ENCODE measurements around the gene CELSR2.

The CELSR2 gene

DNA sequence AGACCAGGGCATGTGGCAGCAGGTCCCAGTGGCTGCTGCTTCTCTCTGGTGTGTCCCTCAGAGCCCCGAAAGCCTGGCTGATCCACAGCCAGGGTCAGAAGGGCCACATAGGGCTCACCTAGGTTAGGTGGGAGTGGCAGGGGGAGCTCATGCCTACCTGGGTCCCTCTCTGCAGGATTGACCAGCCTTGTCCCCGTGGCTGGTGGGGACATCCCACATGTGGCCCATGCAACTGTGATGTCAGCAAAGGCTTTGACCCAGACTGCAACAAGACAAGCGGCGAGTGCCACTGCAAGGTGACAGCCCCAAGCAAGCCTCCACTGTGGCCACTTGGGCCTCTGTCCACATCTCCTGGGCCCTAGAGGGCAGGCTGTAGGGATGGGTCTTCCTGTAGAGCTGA, 15.7 kb downstream of the CELSR2 start:
- no peak for DNase-seq (ENCODE audit: low read depth in 2 of 2)

DNA sequence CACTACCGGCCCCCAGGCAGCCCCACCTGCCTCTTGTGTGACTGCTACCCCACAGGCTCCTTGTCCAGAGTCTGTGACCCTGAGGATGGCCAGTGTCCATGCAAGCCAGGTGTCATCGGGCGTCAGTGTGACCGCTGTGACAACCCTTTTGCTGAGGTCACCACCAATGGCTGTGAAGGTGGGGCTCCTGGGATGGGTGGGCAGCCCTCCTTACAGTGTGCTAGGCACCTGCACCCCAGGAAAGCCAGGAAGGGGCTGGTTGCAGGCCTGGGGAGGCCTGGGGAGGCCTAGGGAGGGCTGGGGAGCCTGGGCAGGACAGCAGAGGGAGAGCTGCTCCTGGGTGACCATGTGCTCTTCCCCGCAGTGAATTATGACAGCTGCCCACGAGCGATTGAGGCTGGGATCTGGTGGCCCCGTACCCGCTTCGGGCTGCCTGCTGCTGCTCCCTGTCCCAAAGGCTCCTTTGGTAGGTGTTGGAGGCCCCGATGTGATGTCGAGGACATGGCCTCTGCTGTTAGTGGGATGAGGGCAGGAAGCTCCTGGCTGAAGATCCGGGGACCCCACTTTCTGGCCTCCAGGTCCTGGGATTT, 16.5 kb downstream of the CELSR2 start:
- DNase-seq (ENCODE audit: low read depth in 2 of 2): no peak

DNA sequence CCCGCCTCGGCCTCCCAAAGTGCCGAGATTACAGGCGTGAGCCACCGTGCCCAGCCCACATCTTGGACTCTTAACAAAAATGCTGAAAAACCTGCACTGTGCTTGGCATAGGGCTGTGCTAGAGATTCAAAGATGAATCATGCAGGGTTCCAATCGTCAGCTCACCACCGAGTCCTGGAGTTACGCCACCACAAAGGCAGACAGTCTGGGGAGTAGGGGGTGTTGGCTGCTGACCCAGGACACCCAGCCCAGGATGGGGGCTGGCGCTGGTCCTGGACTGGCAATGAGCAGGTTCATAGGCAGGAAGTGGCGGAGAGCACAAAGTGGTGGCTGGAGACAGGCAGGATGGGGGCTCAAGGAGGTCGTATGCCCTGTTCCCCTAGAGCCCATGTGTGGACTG, 17.6 kb downstream of the CELSR2 start:
- no peak for DNase-seq (ENCODE audit: low read depth in 2 of 2)

DNA sequence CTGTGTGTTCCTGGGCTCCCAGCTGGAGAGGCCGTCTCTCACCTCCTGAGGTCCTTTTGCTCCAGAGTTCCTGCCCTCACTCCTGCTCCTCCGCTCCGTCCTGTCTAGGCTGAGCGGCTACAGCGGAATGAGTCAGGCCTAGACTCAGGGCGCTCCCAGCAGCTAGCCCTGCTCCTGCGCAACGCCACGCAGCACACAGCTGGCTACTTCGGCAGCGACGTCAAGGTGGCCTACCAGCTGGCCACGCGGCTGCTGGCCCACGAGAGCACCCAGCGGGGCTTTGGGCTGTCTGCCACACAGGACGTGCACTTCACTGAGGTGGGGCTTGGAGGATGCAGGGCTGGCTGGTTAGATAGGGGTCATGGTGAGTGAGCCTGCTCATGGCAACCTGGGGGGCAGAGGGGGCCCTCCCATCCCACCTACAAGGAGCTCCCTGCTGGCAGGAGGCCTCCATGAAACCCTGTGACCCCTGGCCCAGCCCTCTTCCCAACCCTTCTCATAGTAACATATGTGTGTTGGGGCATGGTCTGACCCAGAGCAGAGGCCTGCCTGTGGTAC, 18.5 kb downstream of the CELSR2 start:
- no peak for DNase-seq (ENCODE audit: low read depth in 2 of 2)

DNA sequence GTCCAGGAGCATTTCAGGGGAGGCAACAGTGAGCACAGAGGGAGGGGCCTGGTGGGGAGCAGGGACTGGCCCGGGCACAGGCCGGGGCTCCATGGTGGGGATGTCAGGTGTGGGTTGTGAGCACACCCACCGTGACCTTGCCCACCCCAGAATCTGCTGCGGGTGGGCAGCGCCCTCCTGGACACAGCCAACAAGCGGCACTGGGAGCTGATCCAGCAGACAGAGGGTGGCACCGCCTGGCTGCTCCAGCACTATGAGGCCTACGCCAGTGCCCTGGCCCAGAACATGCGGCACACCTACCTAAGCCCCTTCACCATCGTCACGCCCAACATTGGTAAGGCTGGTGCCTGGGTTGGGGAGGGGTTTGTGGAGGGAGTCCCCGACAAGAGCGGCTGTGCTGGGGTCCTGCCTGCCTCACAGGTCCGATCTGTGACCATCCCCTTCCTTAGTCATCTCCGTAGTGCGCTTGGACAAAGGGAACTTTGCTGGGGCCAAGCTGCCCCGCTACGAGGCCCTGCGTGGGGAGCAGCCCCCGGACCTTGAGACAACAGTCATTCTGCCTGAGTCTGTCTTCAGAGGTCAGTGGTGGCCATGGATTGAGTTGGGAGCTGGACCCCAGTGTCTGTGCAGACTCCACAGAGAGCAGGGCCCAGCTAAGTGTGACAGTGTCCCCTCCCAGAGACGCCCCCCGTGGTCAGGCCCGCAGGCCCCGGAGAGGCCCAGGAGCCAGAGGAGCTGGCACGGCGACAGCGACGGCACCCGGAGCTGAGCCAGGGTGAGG, 19.3 kb downstream of the CELSR2 start:
- no peak for DNase-seq (ENCODE audit: low read depth in 2 of 2)

DNA sequence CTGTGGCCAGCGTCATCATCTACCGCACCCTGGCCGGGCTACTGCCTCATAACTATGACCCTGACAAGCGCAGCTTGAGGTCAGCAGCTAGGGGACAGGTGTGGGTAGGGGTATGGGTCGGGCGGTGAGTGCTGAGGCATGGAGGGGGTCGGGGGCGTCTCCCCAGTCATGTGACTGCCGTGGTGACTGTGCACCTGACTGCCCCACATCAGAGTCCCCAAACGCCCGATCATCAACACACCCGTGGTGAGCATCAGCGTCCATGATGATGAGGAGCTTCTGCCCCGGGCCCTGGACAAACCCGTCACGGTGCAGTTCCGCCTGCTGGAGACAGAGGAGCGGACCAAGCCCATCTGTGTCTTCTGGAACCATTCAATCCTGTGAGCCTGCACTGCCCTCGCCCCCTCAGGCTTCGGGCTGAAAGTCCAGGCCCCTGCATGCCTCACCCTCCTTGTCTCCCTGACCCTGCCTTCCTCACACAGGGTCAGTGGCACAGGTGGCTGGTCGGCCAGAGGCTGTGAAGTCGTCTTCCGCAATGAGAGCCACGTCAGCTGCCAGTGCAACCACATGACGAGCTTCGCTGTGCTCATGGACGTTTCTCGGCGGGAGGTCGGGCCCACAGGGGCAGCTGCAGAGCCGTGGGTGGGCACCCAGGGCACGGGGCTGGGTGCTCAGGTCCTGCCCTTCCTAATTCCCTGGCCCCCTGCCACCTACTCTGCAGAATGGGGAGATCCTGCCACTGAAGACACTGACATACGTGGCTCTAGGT, 20.1 kb downstream of the CELSR2 start:
- DNase-seq (ENCODE audit: low read depth in 2 of 2): no peak

DNA sequence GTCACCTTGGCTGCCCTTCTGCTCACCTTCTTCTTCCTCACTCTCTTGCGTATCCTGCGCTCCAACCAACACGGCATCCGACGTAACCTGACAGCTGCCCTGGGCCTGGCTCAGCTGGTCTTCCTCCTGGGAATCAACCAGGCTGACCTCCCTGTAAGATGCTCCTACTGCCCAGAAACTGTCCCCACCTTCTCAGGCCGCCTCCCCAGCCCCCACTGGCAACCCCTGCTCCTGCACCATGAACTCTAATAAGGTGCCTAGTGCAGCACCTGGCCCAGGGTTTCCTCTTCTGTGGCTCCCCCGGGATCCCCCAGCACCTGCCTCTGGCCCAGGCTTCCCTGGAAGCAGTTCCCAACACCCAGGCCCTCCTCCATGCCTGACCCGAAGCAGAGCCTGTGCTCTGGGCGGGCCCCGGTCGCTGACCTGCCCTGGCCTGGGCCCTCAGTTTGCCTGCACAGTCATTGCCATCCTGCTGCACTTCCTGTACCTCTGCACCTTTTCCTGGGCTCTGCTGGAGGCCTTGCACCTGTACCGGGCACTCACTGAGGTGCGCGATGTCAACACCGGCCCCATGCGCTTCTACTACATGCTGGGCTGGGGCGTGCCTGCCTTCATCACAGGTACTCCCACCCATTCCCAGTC, 20.8 kb downstream of the CELSR2 start:
- DNase-seq (ENCODE audit: low read depth in 2 of 2): no peak

DNA sequence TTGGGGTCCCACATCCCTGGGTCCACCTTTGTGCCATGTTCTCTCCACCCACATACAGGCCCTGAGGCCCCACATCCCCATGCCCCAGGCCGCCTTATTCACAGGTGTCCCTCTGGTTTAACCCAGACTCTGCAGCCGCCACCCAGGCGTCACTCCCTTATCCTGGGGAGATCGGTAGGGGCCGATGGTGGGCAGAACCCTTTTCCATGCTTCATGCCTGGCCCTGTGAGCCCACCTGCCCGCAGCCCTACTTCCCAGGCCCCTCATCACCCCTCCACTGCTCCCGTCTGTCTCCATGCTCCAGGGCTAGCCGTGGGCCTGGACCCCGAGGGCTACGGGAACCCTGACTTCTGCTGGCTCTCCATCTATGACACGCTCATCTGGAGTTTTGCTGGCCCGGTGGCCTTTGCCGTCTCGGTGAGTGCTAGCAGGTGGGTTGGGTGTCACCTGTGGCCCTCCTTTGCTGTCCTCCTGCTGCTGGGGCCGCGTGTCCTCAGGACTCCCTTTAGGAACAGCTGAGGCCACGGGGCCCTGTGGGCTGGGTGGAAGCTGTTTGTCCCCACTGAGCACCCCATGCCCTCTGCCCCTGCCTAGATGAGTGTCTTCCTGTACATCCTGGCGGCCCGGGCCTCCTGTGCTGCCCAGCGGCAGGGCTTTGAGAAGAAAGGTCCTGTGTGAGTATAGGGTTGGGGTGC, 21.4 kb downstream of the CELSR2 start:
- no peak for DNase-seq (ENCODE audit: low read depth in 2 of 2)

DNA sequence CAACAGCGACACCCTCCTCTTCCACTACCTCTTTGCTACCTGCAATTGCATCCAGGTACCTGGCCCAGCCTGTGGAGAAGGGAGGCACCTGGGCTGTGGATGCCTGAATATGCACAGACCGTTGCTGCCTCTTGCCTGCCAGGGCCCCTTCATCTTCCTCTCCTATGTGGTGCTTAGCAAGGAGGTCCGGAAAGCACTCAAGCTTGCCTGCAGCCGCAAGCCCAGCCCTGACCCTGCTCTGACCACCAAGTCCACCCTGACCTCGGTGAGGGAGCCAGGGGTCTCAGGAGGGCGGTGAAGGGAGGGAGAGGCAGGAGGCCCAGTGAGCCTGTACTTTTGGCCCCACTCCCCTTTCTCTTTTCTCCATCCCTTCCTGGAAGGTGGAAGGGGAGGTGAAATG, 22.1 kb downstream of the CELSR2 start:
- no peak for DNase-seq (ENCODE audit: low read depth in 2 of 2)

DNA sequence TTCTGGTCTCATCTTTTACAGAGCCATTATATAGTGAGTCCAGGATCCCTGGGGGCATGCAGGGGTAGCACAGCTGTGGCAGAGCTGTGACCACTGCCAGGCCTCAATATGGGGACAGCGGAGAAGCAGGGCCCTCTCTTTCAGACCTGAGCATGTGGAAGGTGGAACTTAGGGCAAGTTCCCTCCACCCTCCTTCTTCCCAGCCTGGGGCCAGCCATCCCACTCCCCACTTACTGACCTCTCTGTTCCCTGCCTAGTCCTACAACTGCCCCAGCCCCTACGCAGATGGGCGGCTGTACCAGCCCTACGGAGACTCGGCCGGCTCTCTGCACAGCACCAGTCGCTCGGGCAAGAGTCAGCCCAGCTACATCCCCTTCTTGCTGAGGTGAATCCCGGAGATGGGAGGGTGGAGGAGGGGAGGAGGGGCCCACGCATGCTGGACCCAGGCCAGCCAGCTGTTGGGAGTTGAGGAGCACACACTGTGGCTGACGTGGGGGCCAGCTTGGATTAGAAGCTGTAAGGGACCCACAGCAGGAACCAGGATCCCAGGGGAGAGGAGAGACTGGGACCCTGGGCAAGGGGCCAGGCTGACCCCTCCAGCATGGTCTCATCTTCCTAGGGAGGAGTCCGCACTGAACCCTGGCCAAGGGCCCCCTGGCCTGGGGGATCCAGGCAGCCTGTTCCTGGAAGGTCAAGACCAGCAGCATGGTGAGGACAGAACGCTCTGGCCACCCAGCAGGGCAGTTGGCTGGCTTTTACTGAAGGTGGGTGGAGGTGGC, 22.9 kb downstream of the CELSR2 start:
- DNase-seq (ENCODE audit: low read depth in 2 of 2): no peak

DNA sequence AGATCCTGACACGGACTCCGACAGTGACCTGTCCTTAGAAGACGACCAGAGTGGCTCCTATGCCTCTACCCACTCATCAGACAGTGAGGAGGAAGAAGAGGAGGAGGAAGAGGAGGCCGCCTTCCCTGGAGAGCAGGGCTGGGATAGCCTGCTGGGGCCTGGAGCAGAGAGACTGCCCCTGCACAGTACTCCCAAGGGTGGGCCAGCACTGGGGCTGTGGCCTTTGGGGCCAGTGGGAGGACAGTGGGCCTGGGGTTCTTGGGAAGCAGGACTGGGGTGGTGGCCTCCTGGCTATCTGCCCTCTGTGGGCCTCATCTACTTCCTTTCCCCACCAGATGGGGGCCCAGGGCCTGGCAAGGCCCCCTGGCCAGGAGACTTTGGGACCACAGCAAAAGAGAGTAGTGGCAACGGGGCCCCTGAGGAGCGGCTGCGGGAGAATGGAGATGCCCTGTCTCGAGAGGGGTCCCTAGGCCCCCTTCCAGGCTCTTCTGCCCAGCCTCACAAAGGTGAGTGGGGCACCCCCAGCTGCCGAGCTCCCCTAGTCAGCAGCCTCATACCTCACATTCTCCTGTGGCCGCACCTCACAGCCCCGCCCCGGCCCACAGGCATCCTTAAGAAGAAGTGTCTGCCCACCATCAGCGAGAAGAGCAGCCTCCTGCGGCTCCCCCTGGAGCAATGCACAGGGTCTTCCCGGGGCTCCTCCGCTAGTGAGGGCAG, 23.6 kb downstream of the CELSR2 start:
- no peak for DNase-seq (ENCODE audit: low read depth in 2 of 2)

DNA sequence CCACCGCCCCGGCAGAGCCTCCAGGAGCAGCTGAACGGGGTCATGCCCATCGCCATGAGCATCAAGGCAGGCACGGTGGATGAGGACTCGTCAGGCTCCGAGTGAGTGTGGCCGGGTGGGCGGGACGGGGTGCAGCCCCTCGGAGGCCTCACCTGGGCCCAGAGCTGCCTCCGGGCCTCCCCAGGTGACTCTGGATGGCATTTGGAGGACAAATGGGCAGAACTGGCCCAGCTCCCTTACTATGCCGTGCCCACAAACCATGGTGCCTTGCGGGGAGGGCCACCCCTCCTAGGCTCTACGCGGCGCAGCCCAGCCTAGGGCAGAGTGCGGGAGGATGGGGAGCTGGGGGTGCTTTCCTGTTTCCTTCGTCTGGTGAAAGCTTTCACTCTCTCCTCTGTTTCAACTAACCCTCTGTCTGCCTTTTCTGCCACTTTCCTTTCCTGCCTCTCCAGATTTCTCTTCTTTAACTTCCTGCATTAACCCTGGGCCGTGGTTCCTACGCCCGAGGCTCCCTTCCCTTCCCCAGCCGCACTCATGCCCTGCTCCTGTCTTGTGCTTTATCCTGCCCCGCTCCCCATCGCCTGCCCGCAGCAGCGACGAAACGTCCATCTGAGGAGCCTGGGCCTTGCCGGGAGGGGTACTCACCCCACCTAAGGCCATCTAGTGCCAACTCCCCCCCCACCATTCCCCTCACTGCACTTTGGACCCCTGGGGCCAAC, 24.4 kb downstream of the CELSR2 start:
- no peak for DNase-seq (ENCODE audit: low read depth in 2 of 2)

DNA sequence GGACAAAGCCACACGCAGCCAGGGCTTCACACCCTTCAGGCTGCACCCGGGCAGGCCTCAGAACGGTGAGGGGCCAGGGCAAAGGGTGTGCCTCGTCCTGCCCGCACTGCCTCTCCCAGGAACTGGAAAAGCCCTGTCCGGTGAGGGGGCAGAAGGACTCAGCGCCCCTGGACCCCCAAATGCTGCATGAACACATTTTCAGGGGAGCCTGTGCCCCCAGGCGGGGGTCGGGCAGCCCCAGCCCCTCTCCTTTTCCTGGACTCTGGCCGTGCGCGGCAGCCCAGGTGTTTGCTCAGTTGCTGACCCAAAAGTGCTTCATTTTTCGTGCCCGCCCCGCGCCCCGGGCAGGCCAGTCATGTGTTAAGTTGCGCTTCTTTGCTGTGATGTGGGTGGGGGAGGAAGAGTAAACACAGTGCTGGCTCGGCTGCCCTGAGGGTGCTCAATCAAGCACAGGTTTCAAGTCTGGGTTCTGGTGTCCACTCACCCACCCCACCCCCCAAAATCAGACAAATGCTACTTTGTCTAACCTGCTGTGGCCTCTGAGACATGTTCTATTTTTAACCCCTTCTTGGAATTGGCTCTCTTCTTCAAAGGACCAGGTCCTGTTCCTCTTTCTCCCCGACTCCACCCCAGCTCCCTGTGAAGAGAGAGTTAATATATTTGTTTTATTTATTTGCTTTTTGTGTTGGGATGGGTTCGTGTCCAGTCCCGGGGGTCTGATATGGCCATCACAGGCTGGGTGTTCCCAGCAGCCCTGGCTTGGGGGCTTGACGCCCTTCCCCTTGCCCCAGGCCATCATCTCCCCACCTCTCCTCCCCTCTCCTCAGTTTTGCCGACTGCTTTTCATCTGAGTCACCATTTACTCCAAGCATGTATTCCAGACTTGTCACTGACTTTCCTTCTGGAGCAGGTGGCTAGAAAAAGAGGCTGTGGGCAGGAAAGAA, 25.5 kb downstream of the CELSR2 start:
- no peak for DNase-seq (ENCODE audit: low read depth in 2 of 2)

DNA sequence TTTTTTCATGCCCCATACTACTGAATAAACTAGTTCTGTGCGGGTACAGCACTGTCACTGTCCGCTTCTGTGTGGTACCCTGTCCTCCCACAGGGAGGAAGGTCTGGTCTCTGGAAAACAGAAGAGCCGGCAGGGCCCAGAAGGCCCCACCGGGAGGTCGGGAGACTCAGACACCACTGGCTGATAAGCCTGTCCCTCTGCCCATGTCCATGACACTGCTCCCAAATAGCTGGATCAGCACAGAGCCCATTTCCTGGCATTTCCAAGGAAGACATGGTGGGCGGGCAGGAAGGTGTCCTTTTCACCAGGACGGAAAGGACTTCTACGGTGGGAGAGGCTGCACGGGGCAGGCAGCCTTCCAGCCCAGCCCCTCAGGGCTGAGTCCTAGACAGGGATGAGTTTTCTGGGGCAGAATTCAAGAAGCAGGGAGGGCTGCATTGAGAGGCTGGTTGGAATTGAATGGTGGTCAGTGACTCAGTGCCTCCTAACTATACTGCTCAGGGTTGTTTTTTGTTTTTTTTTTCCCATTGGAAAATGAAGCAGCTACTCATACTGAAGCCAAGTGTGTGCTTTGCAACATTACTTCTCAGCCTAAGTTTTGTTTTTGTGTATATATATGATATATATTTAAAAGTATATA, 26.5 kb downstream of the CELSR2 start:
- no peak for DNase-seq (ENCODE audit: low read depth in 2 of 2)

DNA sequence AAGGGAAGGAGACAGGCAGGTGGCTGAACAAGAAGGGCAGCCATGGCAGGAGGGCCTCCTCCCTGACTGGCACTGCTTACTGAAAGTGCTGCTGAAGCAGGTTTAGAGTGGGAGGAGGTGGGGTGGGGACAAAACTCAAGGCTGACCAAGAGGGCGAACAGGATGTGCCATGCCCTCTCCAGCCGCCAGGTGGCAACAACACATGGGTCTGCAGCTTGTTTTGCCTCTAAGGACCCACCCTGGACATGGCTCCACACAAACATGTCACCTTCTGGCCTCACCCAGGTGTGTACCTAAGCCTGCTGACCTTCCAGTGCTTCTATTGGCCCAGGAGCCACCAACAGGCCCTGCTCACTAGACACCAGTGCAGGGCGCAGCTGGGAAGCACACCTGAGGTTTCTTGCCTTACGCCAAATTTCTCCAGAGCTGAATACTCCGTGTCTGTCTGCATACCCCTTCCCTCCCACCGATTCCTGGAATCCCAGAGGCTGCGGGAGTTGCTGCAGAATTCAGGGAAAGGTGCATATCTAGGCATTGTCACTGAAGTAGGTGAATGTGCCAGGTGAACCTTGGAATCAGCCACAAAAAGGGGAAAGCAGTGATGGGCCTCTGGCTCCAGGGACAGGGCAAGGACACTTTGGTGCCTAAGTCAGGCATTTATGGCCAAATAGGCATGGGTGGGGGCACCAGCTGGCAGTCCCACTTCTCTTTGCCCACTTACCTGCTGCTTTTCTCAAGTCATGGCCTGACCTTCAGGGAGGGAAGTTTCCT, 28.3 kb downstream of the CELSR2 start:
- DNase-seq (ENCODE audit: low read depth in 2 of 2): peak; percentile 22 to 23

DNA sequence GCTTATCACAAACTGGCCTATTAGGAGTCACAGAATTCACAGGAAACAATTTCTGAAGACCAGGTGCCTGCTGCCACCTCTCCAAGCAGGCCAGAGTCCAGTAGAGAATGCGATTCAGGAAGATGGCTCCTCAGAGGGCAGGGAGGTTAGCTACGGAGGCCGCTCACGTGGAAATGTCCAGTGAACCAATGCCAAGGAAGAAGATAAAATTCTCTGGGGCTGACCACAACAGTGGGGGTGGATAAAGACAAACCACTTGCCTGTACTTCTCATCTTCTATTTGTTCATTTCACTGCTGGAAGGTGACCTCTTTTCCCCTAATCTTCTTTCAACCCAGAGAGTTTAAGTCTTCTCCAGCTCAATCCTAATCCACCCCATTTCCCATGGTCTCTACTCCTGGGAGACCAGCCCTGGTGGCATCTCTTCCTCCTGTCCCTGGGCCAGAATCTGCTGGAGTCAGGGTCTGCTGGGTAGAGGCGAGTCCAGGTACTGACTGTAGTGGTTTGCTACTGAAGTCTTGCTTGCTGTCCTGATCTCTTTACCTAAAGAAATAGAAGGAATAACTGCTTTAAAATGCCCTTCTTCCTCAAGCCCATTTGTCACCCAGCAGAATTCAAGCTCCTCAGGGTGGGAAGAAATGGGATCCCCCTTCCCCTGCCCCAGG, 30.4 kb downstream of the CELSR2 start:
- no peak for DNase-seq (ENCODE audit: low read depth in 2 of 2)
